T-helper 1 cell (primary cell): ENCODE data around the gene TENM3.

Experiments
- DNase-seq, 5 donors: peaks; one replicate each; pipeline ENCODE4 v3.0.0-alpha.2; 2012 to 2020

TENM3 gene

DNA sequence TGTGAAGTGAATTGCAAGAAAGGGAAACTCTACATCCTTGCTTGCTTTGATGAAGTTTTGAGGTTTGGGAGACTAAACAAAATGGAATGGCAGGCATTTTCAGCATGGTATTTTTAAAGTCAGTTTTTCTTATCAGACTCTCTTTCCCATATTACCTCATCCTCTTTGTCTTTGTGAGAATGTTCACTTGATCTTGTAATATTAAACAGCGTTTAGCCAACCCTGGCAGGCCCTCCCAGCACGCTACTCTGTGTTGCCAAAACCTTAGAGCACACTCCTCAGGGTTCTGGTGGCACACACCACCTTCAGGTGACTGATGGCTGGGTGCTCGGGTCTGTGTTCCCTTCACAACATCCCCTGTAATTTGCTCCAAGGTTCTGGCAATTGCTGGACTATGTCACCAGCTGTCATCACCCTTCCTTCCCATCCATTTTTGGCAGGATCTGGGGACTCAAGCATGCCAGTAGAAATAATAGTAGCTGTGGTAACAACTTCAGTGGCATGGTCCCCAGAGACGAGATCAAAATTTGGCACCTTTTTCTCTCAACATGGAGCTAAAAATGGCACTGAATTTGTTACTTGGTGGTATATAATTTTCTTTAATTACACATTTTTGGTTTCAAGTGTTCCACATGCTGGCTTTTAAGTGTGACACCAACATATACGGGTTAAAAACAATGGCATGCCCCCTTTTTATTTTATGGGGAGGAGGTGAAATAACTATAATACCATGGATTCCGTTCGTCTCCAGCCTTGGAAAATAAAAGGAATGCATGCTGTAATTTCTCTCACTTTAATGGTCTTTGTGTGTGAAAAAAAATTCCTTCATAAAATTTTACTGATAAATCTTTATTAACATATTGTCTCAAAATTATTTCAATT, 400.8 kb downstream of the TENM3 start:
- DNase-seq, result no peak

DNA sequence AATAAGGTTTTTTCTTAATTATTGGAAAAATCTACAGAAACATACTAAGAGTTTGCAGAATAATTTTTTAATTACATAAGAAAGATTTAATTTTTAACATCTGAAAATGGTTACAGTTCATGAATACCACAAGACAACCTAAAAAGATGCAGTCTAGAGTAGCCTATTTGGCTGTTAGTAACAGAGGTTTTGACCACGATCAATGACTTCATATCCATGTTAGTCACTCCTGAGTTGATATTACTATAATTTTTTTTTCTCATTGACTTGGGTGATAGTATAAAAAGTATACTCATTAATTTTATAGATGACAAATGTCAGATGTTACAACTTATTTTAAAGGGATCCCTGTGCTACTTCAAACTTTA, 401.5 kb downstream of the TENM3 start:
- no peak for DNase-seq

DNA sequence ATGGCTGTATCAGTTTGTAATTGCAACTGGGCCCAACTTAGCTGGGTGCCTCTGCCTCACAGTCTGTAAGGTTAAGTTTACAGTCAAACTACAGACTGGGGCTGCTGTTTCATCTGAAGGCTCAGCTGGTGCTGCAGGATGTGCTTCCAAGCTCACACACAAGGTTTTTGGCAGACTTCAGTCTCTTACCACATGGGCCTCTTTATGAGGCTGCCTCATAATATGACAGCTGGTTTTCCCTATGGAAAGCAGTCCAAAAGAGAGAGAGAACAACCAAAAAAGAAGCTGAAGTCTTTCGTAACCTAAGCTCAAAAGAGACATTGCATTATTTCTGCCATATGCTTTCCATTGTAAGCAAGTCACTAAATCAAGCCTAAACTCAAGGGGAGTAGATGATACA, 402.3 kb downstream of the TENM3 start:
- no peak for DNase-seq

DNA sequence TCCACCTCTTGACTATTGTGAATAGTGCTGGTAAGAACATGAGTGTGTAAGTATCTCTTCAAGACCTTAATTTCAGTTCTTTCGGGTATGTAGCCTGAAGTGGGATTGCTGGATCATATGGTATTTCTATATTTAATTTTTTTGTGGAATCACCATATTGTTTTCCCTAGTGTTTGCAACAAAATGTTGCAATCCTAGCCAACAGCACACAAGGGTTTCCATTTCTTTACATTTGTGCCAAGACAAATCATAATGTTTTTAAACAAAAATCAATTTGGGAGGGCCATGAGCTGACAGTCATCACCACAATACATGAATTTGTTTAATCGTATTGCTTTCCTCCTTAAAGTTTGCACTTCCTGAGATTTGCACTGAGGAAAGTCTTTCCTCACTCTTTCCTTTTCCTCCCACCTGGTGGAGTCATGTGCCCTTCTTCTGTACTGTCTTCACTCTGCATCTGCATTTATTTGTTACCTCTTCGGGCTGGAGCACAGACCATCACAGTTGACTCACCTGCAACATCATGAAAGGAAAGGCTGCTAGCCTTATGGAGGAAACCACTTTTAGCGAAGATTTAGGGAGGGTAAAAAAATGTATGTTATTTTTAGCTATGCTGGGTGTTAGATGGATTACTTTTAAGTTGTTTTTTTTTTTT, 404.6 kb downstream of the TENM3 start:
- no peak for DNase-seq

DNA sequence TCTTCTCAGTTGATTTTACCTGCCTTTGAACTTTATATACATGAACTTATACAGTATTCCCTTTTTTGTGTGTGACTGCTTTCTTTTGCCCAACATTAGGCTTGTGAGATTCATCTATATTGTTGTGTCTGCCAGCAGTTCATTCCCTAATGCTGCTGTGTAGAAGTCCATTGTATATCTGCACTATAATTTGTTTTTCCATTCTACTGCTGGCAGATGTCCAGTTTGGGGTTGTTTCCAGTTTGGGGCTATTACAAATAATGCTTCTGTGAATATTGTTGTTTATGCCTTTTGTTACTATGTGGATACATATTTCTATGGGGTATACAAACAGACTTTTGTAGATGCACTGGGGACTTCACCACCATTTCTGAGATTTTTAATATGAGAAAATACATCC, 405.6 kb downstream of the TENM3 start:
- no peak for DNase-seq

- no peak for DNase-seq
Observed at GRCh38 chr4:182649698-182650477, 406.7 kb downstream of the TENM3 start.

- DNase-seq, result no peak
Observed at GRCh38 chr4:182653596-182653995, 410.4 kb downstream of the TENM3 start.

DNA sequence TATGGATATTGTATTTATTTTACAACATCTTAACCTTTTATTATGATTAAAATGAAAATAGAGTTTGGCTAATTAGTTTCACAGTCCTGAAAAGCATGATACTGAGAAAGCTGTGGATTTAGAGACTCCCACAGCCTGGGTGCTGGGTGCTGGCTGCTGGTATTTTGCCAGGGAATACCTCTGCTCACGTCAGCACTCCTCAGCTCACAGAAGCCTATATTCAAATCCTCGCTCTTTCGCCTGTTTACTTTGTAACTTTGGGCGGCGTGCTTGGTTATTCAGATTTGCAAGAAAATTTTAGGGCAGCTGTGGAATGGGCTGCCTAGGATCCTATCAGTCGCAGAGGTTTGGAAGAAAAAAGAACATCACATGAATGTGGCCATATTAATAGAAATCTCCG, 412.1 kb downstream of the TENM3 start:
- DNase-seq, result no peak

GRCh38 chr4:182662551-182662950, 419.3 kb downstream of the TENM3 start:
- DNase-seq, result no peak

GRCh38 chr4:182671231-182671630, 428.0 kb downstream of the TENM3 start:
- DNase-seq, result no peak

DNA sequence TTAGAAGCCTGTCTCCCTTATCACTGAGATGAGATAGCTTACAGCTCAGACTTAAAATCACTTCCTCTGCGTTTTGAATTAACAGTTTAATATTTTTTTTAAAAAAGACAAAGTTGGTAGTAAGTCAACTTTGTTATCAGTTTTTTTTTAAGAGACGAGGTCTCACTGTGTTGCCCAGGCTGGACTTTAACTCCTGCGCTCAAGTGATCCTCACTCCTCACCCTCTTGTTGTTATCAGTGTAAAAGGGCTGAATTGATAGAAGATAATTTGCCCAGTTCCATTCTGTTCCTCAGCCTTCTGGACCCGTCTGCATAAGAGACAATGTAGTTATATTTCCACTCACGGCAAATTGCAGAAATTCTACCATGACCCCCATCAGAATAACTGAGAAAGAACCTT, 428.5 kb downstream of the TENM3 start:
- DNase-seq, result no peak

GRCh38 chr4:182678590-182678989, 435.4 kb downstream of the TENM3 start:
- DNase-seq, result no peak

DNA sequence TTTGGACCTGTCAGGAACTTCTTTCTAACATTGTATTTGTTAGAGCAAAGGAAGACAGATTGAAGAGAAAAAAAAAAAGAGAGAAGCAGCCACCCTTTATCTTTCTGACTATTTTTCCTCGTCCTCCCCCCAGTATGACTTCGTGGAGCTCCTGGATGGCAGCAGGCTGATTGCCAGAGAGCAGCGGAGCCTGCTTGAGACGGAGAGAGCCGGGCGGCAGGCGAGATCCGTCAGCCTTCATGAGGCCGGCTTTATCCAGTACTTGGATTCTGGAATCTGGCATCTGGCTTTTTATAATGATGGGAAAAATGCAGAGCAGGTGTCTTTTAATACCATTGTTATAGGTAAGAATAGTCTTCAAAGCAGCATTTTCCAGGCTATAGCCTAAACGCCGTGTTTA, 436.3 kb downstream of the TENM3 start:
- DNase-seq, result no peak

- DNase-seq, result no peak
Observed at GRCh38 chr4:182680234-182680653, 437.0 kb downstream of the TENM3 start.

- no peak for DNase-seq
Observed at GRCh38 chr4:182683661-182684060, 440.5 kb downstream of the TENM3 start.

DNA sequence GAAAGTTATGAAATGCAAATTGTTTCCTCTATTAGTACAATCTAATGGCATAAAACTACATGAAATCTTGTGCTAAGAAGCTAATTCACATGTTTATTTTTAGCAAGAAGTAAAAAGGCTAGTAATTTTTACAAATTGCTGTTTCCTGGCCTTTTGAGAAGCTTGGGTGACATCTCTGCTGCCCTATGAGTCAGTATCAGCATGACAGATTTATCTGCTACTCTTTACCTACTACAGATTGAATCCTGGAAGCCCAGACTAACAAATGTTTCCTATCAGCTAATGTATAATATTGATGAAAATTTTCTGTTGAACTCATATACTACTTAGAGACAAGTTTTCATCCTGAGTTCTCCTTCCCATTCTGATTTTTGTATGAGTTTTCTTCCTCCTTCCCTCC, 441.6 kb downstream of the TENM3 start:
- DNase-seq, result no peak

DNA sequence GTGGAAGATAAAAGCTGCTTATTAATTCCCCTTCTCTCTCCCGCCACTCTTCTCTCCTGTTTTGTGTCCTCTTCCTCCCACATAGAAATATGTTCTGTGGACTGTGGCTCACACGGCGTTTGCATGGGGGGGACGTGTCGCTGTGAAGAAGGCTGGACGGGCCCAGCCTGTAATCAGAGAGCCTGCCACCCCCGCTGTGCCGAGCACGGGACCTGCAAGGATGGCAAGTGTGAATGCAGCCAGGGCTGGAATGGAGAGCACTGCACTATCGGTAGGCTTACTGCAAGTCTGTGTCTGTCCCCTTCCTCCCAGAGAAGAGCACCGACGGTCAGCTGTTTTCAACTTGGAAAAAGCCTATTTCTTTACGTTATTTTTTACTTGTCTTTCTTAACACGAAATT, 444.9 kb downstream of the TENM3 start:
- DNase-seq, result no peak

GRCh38 chr4:182694551-182694950, 451.3 kb downstream of the TENM3 start:
- no peak for DNase-seq

DNA sequence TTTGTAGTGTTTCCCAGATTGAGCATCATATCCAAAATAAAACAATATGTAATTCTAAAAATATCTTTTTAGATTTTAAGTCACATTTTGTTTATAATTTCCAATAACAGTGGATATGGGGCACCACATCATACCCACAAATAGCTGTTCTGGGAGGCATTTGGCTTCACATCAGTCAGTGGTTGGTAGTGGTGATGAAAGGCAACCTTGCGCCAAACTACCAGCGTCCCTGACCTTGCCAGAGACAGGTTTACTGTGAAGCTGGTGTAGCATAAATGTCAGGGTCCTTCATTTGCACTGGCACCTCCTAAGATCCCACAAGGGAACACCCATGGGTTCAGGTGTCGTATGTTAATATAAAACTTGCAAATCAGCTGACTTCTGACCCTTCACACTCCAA, 451.8 kb downstream of the TENM3 start:
- DNase-seq, result no peak

DNA sequence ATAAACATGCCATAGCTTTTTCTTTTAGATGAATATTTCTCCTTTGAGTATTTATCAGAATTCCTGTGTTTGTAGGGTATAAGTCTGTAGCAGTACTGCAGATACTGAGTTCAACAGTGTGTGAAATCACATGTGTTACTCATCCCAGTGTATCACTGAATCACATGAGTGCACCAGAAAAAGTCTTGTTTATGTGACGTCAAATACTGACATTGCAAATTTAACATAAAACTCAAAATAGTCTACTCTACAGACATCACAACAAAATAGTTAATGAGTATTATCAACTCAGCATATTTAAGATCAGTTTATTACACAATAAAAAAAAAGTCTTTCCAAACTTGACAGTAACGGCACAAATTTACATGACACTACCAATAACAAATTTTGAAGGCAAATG, 452.6 kb downstream of the TENM3 start:
- DNase-seq, result no peak

GRCh38 chr4:182697094-182697493, 453.9 kb downstream of the TENM3 start:
- no peak for DNase-seq

- DNase-seq, result no peak
Observed at GRCh38 chr4:182698212-182698611, 455.0 kb downstream of the TENM3 start.

GRCh38 chr4:182699201-182699600, 456.0 kb downstream of the TENM3 start:
- no peak for DNase-seq

- no peak for DNase-seq
Observed at GRCh38 chr4:182699795-182700194, 456.6 kb downstream of the TENM3 start.
